H1 (cell line): Measurements from ENCODE around the gene ARL9. TPM values are rescaled to one million over a fixed set of nuclear protein-coding genes. Genes with fewer than 3 reads are reported as not detected.

Experiments
- CTCF ChIA-PET: fragments of 300-600 bp; sonication (Branson Sonifier 250); formaldehyde crosslinking; loops from one replicate; lab custom pipeline; 2021; ENCODE audit not compliant: partially characterized antibody; lab: Charles Lee
- POLR2A ChIA-PET: fragments of 300-600 bp; sonication (Branson Sonifier 250); formaldehyde crosslinking; loops from one replicate; lab custom pipeline; 2021; ENCODE audit warnings: inconsistent platforms; ENCODE audit not compliant: partially characterized antibody; lab: Charles Lee
- DNase-seq, 2 experiments: peaks; one replicate each; pipeline versions ENCODE4 v3.0.0 to v3.0.0-alpha.2; 2010 to 2022; ENCODE audit warnings: low spot score in 2 of 2, low read depth in 1 of 2, mixed read lengths in 1 of 2
- FAIRE-seq: peaks from 2 replicates; lab custom pipeline; 2011; peaks lifted over from hg19 to GRCh38; lab: Jason Lieb, UNC
- H2AFZ ChIP-seq: 2 replicates; pipeline ENCODE4 v1.8.1; 2012; ENCODE audit warnings: low read length, inconsistent platforms
- H2AK5ac ChIP-seq: 2 replicates; pipeline ENCODE4 v1.6.1; 2013; ENCODE audit warnings: low read depth, low read length
- H2BK120ac ChIP-seq: replicated peaks from 2 replicates; pipeline ENCODE3; 2013; ENCODE audit warnings: low read depth, low read length, inconsistent platforms
- H2BK12ac ChIP-seq: 2 replicates; pipeline ENCODE4 v1.6.1; 2013; ENCODE audit warnings: low read depth, low read length
- H2BK15ac ChIP-seq: 2 replicates; pipeline ENCODE4 v1.6.1; 2013; ENCODE audit warnings: low read length
- H2BK20ac ChIP-seq: 2 replicates; pipeline ENCODE4 v1.6.1; 2013; ENCODE audit warnings: low read length
- H2BK5ac ChIP-seq: 2 replicates; pipeline ENCODE4 v1.6.1; 2013; ENCODE audit warnings: low read depth, low read length
- H3K14ac ChIP-seq: 2 replicates; pipeline ENCODE4 v1.6.1; 2013; ENCODE audit warnings: inconsistent platforms; ENCODE audit not compliant: insufficient read length
- H3K18ac ChIP-seq: 2 replicates; pipeline ENCODE4 v1.6.1; 2013; ENCODE audit warnings: low read length; ENCODE audit errors: extremely low read depth
- H3K23ac ChIP-seq: 2 replicates; pipeline ENCODE4 v1.6.1; 2013; ENCODE audit warnings: inconsistent platforms; ENCODE audit not compliant: insufficient read length
- H3K23me2 ChIP-seq: 2 replicates; pipeline ENCODE4 v1.6.1; 2013; ENCODE audit warnings: low read depth, low read length
- H3K27ac ChIP-seq: 2 replicates; pipeline ENCODE4 v1.6.1; 2011; ENCODE audit warnings: low read depth, low read length, inconsistent platforms
- H3K27me3 ChIP-seq, 4 experiments: replicated peaks in 1 of 4; 1 replicate in 1 of 4; 2 replicates in 3 of 4; pipeline versions ENCODE4 v1.6.1 to v1.8.1; 2011 to 2013; ENCODE audit warnings: low read length in 3 of 4, mild to moderate bottlenecking in 3 of 4, inconsistent platforms in 2 of 4, mixed read lengths in 2 of 4, moderate library complexity in 1 of 4; ENCODE audit not compliant: control insufficient read depth in 3 of 4, insufficient read depth in 3 of 4; ENCODE audit errors: extremely low read depth in 1 of 4
- H3K36me3 ChIP-seq, 4 experiments: 2 replicates each; pipeline versions ENCODE4 v1.6.1 to v1.8.1; 2011 to 2013; ENCODE audit warnings: mild to moderate bottlenecking in 4 of 4, low read length in 3 of 4, moderate library complexity in 2 of 4, control low read depth in 1 of 4, inconsistent platforms in 1 of 4; ENCODE audit not compliant: insufficient read depth in 4 of 4, control insufficient read depth in 2 of 4
- H3K4ac ChIP-seq: replicated peaks from 2 replicates; pipeline ENCODE3; 2013; ENCODE audit warnings: low read length, low read depth, mixed read lengths, inconsistent platforms; ENCODE audit not compliant: insufficient read length
- H3K4me1 ChIP-seq, 4 experiments: replicated peaks in 1 of 4; 1 replicate in 1 of 4; 2 replicates in 3 of 4; pipeline versions ENCODE4 v1.6.1 to v1.8.1; 2011 to 2013; ENCODE audit warnings: low read length in 3 of 4, inconsistent platforms in 2 of 4, mixed read lengths in 1 of 4; ENCODE audit not compliant: insufficient read depth in 4 of 4, control insufficient read depth in 3 of 4
- H3K4me2 ChIP-seq, 2 experiments: 2 replicates each; pipeline versions ENCODE4 v1.6.1 to v1.8.1; 2011 to 2013; ENCODE audit warnings: low read depth in 2 of 2, low read length in 2 of 2, control low read depth in 1 of 2, inconsistent platforms in 1 of 2, mild to moderate bottlenecking in 1 of 2; ENCODE audit not compliant: insufficient read depth in 1 of 2
- H3K4me3 ChIP-seq, 4 experiments: fragments of 200-600, 300-600 bp in 1 of 4; sonication (generic), shearing (Covaris generic), sonication (Bioruptor Twin) in 1 of 4; 2 replicates each; pipeline versions ENCODE4 v1.5.1 to v1.8.1; 2011 to 2016; ENCODE audit warnings: low read length in 4 of 4, low read depth in 3 of 4, control low read depth in 2 of 4, inconsistent platforms in 2 of 4, mild to moderate bottlenecking in 2 of 4, mixed read lengths in 1 of 4, moderate library complexity in 1 of 4; ENCODE audit not compliant: insufficient read depth in 2 of 4; ENCODE audit errors: extremely low read depth in 1 of 4
- H3K56ac ChIP-seq: replicated peaks from 2 replicates; pipeline ENCODE3; 2013; ENCODE audit warnings: low read depth, mild to moderate bottlenecking, mixed read lengths, low read length, inconsistent platforms; ENCODE audit not compliant: insufficient read length
- H3K79me1 ChIP-seq: 2 replicates; pipeline ENCODE4 v1.6.1; 2013; ENCODE audit warnings: low read depth, low read length, control low read depth
- H3K79me2 ChIP-seq, 2 experiments: 2 replicates each; pipeline versions ENCODE4 v1.6.1 to v1.8.1; 2012 to 2013; ENCODE audit warnings: low read length in 2 of 2, mild to moderate bottlenecking in 2 of 2, inconsistent platforms in 1 of 2; ENCODE audit not compliant: insufficient read depth in 2 of 2, control insufficient read depth in 1 of 2
- H3K9ac ChIP-seq, 4 experiments: replicated peaks in 1 of 4; 1 replicate in 1 of 4; 2 replicates in 3 of 4; pipeline versions ENCODE4 v1.6.1 to v1.8.1; 2011 to 2013; ENCODE audit warnings: low read depth in 3 of 4, low read length in 3 of 4, control low read depth in 2 of 4, mild to moderate bottlenecking in 2 of 4, moderate library complexity in 2 of 4, inconsistent platforms in 1 of 4; ENCODE audit errors: extremely low read depth in 1 of 4
- H3K9me3 ChIP-seq, 2 experiments: 2 replicates each; pipeline versions ENCODE4 v1.6.1 to v1.8.1; 2012 to 2013; ENCODE audit warnings: mild to moderate bottlenecking in 2 of 2, moderate library complexity in 2 of 2, control low read depth in 1 of 2, inconsistent platforms in 1 of 2, low read depth in 1 of 2, low read length in 1 of 2, mixed read lengths in 1 of 2; ENCODE audit not compliant: insufficient read depth in 2 of 2
- H4K20me1 ChIP-seq, 2 experiments: replicated peaks in 1 of 2; 2 replicates each; pipeline versions ENCODE3 to v1.8.1; 2011 to 2013; ENCODE audit warnings: inconsistent platforms in 2 of 2, low read length in 2 of 2, mild to moderate bottlenecking in 1 of 2; ENCODE audit not compliant: insufficient read depth in 2 of 2, control insufficient read depth in 1 of 2
- H4K5ac ChIP-seq: 2 replicates; pipeline ENCODE4 v1.6.1; 2013; ENCODE audit warnings: low read length, low read depth, mixed read lengths, inconsistent platforms; ENCODE audit not compliant: insufficient read length
- H4K8ac ChIP-seq: 2 replicates; pipeline ENCODE4 v1.8.0; 2013; ENCODE audit warnings: mild to moderate bottlenecking, moderate library complexity, low read length, inconsistent platforms; ENCODE audit not compliant: insufficient read depth; ENCODE audit errors: extremely low read depth
- H4K91ac ChIP-seq: replicated peaks from 2 replicates; pipeline ENCODE3; 2013; ENCODE audit warnings: low read length, mixed read lengths, inconsistent platforms; ENCODE audit not compliant: insufficient read length
- BACH1 ChIP-seq: IDR thresholded peaks from 2 replicates; pipeline ENCODE4 v1.6.1; 2012; ENCODE audit warnings: low read length, improper control_type of control experiment
- CEBPB ChIP-seq: IDR thresholded peaks from 2 replicates; pipeline ENCODE4 v1.6.1; 2012; ENCODE audit warnings: low read depth, low read length
- CHD2 ChIP-seq: IDR thresholded peaks from 2 replicates; pipeline ENCODE4 v1.6.1; 2012; ENCODE audit warnings: low read length, improper control_type of control experiment
- CTCF ChIP-seq, 3 experiments: IDR thresholded peaks; 1 replicate in 2 of 3; 2 replicates in 1 of 3; pipeline versions ENCODE4 v1.5.1 to v1.6.1; 2011; ENCODE audit warnings: low read length in 3 of 3, mild to moderate bottlenecking in 3 of 3, inconsistent platforms in 2 of 3, low read depth in 1 of 3, moderate library complexity in 1 of 3; ENCODE audit not compliant: insufficient read depth in 1 of 3; ENCODE audit errors: control extremely low read depth in 1 of 3
- FOSL1 ChIP-seq: IDR thresholded peaks from 2 replicates; pipeline ENCODE4 v1.6.1; 2011; ENCODE audit warnings: mild to moderate bottlenecking, low read depth, low read length, moderate library complexity; ENCODE audit not compliant: insufficient read depth
- PHF8 ChIP-seq: fragments of 200-600 bp; sonication (generic); conservative IDR thresholded peaks from 2 replicates; pipeline ENCODE4 v1.7.1; 2012; ENCODE audit warnings: low read depth, mild to moderate bottlenecking, inconsistent platforms, low read length, moderate library complexity
- RAD21 ChIP-seq, 2 experiments: IDR thresholded peaks in 1 of 2; conservative IDR thresholded peaks in 1 of 2; 2 replicates each; pipeline ENCODE4 v1.6.1; 2011; ENCODE audit warnings: low read depth in 2 of 2, low read length in 2 of 2, improper control_type of control experiment in 1 of 2, inconsistent platforms in 1 of 2, mild to moderate bottlenecking in 1 of 2, moderate library complexity in 1 of 2
- WGBS, 2 experiments: shearing (Covaris generic) in 1 of 2; methylation state at CpG; one replicate each; pipeline versions ENCODE4 v1.1.6 to v1.1.7; 2013 to 2015; ENCODE audit warnings: low lambda C conversion rate in 2 of 2, mixed read lengths in 2 of 2, inconsistent platforms in 1 of 2, low coverage in 1 of 2, missing lambda C conversion rate in 1 of 2; ENCODE audit not compliant: insufficient replicate concordance in 2 of 2, insufficient coverage in 1 of 2, insufficient read length in 1 of 2; ENCODE audit errors: extremely low coverage in 1 of 2, missing lambda C conversion rate in 1 of 2; 5-methylcytosine and 5-hydroxymethylcytosine counted together
- polyA plus RNA-seq, 7 experiments: library from polyadenylated mRNA; depleted of rRNA in 3 of 7; stranded (reverse) in 5 of 7; unstranded in 2 of 7; fragments of >200 nt in 5 of 7; fragments of 200-250 nt in 2 of 7; gene quantifications; 1 replicate in 5 of 7; 2 replicates in 1 of 7; 4 replicates in 1 of 7; pipeline versions ENCODE4 v1.2.1 to v1.2.3, GENCODE V29; 2011 to 2013; ENCODE audit warnings: missing spikeins in 2 of 7, mixed read lengths in 2 of 7
- total RNA-seq: library from RNA; stranded (reverse); fragmentation: NEBNext Ultra II Directional; extraction: Animal tissue kit (Norgen Biotek cat#: 25700); gene quantifications from 2 replicates; pipeline ENCODE4 v1.2.1, GENCODE V29; 2021

Gene ARL9
- total and polyA plus RNA-seq, 2 of the 8 experiments (the other 6 are each of a cell fraction or from before 2014, with no cell fraction given), result 0.60 to 0.76 TPM

GRCh38 chr4:56530269-56531148, 24.9 kb downstream of the ARL9 start:
- Histone ChIP-seq H3K9me3 (no peaks in the 10 kb centered on the region), H2AK5ac (no peak overlapping the region), H3K4me2 (peak overlapping the region; percentile 85 to 99), H2BK20ac (no peak overlapping the region), H4K5ac (no peak overlapping the region), H2BK12ac (no peak overlapping the region), H2BK15ac (no peak overlapping the region), H3K9ac (peak overlapping the region in 3 of 4 experiments; percentile 22 to 66 (median 51); a peak in 4 of 7 replicates), H3K27ac (no peak overlapping the region), H4K91ac (no peak overlapping the region), H3K36me3 (no peaks in the 10 kb centered on the region), H3K14ac (no peak overlapping the region), H3K79me1 (no peaks in the 10 kb centered on the region), H3K4me1 (no peaks in the 10 kb centered on the region; a peak in 1 of 7 replicates), H3K18ac (peak overlapping the region; percentile 38; the same call in 1 of the 2 replicates), H3K23me2 (peaks cover 9% of the 10 kb centered on the region), H4K20me1 (no peaks in the 10 kb centered on the region), H2AFZ (peak overlapping the region; percentile 99), H3K4ac (no peak overlapping the region), H3K23ac (no peak overlapping the region), H3K79me2 (no peaks in the 10 kb centered on the region), H3K27me3 (peaks cover 18 to 33% (median 25%) of the 10 kb centered on the region in 4 experiments), H4K8ac (peak overlapping the region; percentile 75), H2BK120ac (no peak overlapping the region), H2BK5ac (no peak overlapping the region), H3K56ac (no peak overlapping the region), H3K4me3 (peak overlapping the region; percentile 60 to 92 (median 76))
- ChIA-PET POLR2A (interaction anchor here (0.6 to 2.6 kb wide), 7 partner anchors 9 to 448 kb away, joined by 3 to 8 read pairs (median 5); partner anchors contain the start of genes PAICS, POLR2B, PPAT and SRP72), CTCF (interaction anchor here (0.5 to 4.0 kb wide), 5 partner anchors 14 to 1523 kb away, joined by 3 to 17 read pairs (median 3); no protein-coding TSS in a partner anchor)
- WGBS, 2 experiments, result 4% methylated on average over 48 of the region's 68 CpGs; no CpG with 5 or more reads in 1 of the 2 experiments
- peak in 1 of 2 experiments; percentile 89 for DNase-seq
- FAIRE-seq, result no peak
- TF ChIP-seq CTCF (IDR thresholded peaks at IDR 0.05; ENCODE audit: control extremely low read depth in 1 of 3, insufficient read depth in 1 of 3, low read depth in 1 of 3, low read length in 3 of 3) (no peak), BACH1 (peak; percentile 75), CHD2 (peak; percentile 98), FOSL1 (no peak), CEBPB (no peak), PHF8 (peak; percentile 67), RAD21 (IDR thresholded peaks at IDR 0.05 in 1 of 2, conservative IDR thresholded peaks at IDR 0.05 in 1 of 2; ENCODE audit: low read depth in 2 of 2, low read length in 2 of 2) (no peak)
